SK-N-SH treated with all-trans-retinoic acid at 6 μM for 48 hours (cell line): ENCODE measurements around the gene FRK.

ENCODE experiments used
- BACH2 ChIP-seq: fragments of 250-450 bp; sonication (Bioruptor Pico); IDR thresholded peaks from 2 replicates; pipeline ENCODE4 v1.9.0; 2021; ENCODE audit warnings: mild to moderate bottlenecking, borderline replicate concordance
- CSRNP3 ChIP-seq: fragments of 250-450 bp; sonication (Bioruptor Pico); IDR thresholded peaks from 2 replicates; pipeline ENCODE4 v1.5.1; 2021; ENCODE audit warnings: mild to moderate bottlenecking, moderate library complexity
- GLIS3 ChIP-seq: fragments of 250-450 bp; sonication (Bioruptor Pico); IDR thresholded peaks from 2 replicates; pipeline ENCODE4 v1.5.0; 2020; ENCODE audit warnings: mild to moderate bottlenecking, moderate library complexity
- ZFP3 ChIP-seq: fragments of 250-450 bp; sonication (Bioruptor Pico); IDR thresholded peaks from 2 replicates; pipeline ENCODE4 v1.5.0; 2020; ENCODE audit warnings: mild to moderate bottlenecking, moderate library complexity

DNA sequence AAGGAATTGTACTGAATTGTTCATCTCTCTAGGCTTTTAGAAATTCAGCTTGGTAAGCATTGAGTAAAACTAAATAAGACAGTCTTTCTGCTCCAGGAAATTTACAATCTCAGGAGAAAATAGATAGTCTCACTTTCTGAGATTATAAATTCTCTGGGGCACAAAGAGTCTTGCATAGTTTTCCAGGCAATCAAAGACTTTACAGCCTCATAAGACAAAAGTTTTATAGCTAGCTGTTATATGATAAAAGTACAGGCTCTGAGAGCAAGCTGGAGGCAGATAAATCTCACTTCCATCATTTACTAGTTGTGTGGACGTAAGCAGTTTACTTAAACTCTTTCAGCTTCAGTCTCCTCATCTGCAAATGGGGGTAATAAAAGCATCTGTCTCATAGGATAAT, 11.4 kb downstream of the FRK start:
- no peak for TF ChIP-seq GLIS3
- TF ChIP-seq ZFP3 (CRISPR knock-in tag), result no peak
- no peak for TF ChIP-seq BACH2 (CRISPR knock-in tag)
- no peak for TF ChIP-seq CSRNP3 (CRISPR knock-in tag)
